Ishikawa (cell line): ENCODE results near the gene RAB27B.

Experiments
- TAF1 ChIP-seq: IDR thresholded peaks from 2 replicates; pipeline ENCODE4 v1.6.1; 2012; ENCODE audit warnings: low read depth, mild to moderate bottlenecking
- USF1 ChIP-seq: IDR thresholded peaks from 2 replicates; pipeline ENCODE4 v1.6.1; 2012

- TF ChIP-seq TAF1 (no peak), USF1 (no peak)
These were observed 15.0 kb downstream of the RAB27B start for GRCh38 chr18:54843314-54843713.
